Esophagus mucosa (tissue), 1 donor: ENCODE results near the gene DGKH. TPM values are rescaled to one million over a fixed set of nuclear protein-coding genes. Genes with fewer than 3 reads are reported as not detected.
A peak's percentile ranks its signal among the peaks of the same experiment; 100 is the strongest.
"Not testable (repeated sequence)": the region's sequence is repeated elsewhere in the genome, so short reads cannot be mapped to it uniquely, and the experiment has no call there.

Source experiments
- ATAC-seq: fragments of 200-7000 bp; cut with Tn5 transposase; one replicate; pipeline ENCODE4 v1.9.1; 2020
- total RNA-seq: library from RNA; stranded (reverse); gene quantifications from one replicate; pipeline ENCODE4 v1.2.4, GENCODE V29; 2023
- donor health status: DM: yes; HTN: yes; CAD: no.

The DGKH gene
- total RNA-seq, 1 donor from 2014 or later = 15.9 TPM

DNA sequence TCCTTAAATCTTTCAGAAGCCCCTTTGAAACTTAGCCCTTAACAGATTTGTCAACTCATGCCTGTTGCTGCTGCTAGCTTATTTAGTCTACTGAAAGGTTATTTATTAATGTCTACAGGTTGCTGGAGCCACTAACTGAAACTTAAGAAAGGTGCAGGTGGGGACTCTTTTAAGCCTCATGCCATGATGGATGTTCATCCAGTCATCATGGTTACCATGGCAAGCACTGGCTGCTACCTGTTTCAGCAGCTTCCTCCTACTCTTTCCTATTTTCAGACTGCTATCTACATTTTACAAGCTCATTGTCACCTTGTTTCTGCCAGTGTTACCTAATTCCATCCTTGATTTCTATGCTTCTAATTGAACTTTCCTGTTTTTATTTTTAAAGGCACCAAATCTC is 27.1 kb downstream of the DGKH start:
- no peak for ATAC-seq

DNA sequence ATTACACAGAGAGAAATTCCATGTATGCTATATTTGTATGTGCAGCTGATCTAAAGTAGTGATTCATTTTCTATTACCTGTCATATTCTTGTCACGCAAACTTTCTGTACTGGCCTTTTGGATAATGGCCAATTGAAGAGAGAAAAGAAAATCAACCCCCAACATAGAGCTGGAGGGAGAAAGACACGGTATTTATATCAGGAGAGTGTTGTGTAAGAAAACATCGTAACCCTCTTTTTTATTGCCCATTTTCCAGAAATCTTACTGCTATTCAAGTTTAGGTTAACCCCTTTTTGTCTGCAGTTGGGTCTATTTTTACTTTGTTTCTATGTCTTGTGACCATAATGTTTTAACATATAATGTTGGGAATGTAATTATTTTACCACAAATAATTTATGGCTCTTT is 27.9 kb downstream of the DGKH start:
- no peak for ATAC-seq

DNA sequence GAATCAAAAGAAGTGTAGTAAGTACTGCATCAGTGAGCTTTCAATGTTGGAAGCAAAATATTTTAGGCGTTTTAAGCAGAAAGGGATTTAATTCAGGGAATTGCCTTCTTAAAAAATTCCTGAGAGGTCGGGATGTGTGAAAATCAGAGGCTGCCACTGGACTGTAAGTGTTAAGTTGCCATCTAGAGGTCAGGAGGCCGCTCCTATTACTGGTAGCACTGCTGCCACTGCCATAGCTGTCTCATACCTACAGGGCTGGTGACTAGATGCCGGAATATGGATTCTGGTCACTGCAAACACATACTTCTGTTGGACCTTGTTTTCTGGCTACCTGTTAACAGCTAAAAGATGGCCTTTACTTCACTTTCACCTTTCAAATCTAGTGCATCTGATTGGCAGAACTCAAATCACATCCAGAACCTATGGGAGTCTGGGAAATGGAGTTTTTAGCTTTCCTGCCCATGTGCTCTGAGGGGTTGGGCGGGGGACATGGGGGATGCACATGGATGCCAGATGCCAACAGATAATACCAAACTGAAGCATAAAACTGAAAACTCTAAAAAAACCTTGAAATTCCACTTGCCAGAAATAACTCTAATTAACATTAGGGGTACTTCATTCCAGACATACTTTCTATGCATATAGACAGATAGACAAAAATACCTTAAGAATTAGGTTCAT is 29.8 kb downstream of the DGKH start:
- no peak for ATAC-seq

DNA sequence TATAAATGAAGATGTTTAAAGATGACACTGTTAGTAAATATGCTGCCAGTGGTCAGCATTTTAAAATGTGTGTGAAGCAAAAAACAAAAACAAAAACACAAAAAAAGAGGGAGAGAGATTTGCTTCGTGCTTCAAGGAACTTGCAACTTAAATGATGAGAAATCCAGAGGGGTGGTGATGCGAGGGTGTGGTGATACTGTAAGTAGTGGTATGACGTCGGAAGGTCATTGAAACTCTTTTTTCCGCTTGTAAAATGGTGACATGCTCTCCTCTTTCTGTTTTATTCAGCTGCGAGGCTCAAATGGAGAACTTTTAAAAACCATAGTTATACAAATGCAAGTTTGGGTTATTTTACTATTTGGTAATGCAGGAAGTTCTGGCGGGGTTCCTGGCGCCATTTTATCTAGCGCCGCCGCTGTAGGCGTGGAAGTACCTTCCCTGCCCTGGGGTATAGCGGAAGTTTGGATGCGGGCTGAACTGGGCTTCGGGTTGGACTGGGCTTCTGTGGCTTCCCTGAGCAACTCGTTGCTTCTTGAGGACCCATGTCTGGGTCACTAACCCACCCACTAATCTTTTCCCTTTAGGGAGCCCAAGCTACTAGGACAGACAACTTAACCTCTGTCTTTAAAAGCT is 34.8 kb downstream of the DGKH start:
- ATAC-seq = no peak

DNA sequence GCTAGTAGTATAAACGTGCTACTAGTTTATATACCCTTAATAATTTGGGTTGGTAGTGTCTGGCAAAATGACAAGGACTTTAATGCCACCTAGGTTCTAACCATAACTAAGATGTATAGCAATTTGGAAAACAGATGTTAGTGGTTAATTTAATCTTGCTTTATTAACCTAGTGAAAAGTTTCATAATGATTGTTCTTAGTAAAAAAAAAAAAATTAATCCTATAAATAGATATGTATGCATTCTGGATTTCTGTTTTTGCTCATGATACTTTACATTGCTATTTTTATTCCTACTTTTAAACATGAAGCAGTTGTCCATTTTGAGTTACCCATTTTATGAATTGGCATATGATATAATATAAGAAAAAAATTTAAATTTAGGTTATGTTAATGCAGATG is 36.3 kb downstream of the DGKH start:
- ATAC-seq = no peak

DNA sequence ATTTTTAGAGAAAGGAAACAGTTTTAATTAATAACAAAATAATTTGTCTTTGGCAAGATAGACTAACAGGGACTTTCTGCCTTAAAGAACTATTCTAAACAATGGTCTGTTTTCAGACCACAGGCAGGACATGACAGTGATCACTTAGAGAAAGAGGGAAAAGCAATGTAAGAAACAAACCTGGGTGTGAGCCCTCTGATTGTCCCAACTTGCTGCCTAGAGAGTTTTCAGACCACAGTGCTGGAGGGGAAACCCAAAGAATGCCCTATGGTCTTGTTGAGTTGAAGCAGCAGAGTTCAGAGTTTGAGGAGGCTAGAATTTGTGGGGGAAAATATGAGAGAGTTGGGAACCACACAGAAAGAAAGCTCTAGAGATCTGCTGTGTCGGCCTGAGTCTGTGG is 38.1 kb downstream of the DGKH start:
- ATAC-seq = no peak

DNA sequence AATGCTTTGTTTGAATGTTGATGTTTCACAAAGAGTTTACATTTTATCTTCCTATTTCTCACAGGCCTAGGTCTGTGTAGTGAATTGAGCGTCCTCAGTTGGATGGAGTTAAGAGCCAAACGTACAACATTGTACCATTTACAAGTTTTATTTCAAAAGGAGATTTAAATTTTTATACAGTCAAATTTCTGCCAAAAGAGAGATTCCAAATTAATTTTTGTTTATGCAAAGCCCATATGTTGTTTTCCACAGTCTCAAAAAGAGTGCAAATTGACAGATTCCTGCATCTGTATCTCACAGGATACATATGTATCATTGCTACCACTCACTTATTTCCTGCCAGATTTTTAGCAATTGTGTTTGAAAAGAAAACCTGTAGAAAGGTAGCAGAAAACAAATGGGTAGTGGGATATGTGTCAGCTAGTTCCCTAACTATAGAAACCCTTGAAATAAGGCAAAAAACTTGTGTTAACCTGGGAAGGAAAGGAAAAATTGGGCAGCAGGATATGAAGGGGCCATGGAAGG is 46.1 kb downstream of the DGKH start:
- ATAC-seq = no peak

DNA sequence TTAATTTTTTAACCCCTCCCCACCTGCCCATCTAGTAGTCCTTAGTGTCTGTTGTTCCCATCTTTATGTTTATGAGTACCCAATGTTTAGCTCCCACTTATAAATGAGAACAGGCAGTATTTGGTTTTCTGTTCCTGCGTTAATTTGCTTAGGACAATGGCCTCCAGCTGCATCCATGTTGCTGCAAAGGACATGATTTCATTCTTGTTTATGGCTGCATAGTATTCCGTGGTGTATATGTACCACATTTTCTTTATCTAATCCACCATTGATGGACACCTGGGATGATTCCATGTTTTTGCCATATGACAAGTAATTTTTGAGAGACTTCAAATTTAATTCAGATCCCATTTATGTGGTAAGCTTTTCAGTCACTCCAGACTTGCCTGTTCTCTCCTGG is 47.8 kb downstream of the DGKH start:
- not testable (repeated sequence) for ATAC-seq

DNA sequence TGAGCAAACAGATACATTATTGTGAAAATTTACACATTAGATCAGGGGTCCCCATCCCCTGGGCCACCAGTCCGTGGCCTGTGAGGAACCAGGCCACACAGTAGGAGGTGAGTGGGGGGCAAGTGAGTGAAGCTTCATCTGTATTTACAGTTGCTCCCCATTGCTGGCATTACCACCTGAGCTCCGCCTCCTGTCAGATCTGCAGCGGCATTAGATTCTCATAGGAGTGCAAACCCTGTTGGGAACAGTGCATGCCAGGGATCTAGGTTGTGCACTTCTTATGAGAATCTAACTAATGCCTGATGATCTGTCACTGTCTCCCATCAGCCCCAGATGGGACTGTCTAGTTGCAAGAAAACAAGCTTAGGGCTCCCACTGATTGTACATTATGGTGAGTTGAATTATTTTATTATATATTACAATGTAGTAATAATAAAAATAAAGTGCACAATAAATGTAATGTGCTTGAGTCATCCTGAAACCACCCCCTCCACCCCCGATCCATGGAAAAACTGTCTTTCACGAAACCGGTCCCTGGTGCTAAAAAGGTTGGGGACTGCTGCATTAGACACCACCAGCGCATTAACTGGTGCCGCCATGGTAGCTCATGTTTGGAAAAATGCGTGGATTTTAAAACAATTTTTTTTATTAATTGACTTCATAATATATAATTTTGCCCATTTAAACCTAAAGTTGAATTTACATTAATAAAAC is 51.7 kb downstream of the DGKH start:
- ATAC-seq = no peak

DNA sequence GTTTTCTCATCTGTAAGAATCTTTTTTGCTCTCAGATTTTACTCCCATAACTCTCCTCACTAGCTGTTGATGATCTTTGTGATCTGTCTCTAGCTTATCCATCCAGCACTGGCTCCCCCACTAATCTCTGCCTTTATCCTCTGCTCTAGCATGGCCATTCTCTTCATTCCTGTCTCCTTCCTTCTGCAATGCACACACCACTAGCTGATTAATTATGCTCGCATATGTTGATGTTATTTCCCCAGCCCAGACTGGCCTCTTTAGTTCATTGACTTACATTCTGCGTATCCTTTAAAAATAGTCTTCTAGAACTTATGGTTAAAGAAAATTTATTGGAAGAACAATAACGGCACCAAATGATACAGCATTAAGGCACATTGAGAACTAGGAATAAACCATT is 52.5 kb downstream of the DGKH start:
- no peak for ATAC-seq

DNA sequence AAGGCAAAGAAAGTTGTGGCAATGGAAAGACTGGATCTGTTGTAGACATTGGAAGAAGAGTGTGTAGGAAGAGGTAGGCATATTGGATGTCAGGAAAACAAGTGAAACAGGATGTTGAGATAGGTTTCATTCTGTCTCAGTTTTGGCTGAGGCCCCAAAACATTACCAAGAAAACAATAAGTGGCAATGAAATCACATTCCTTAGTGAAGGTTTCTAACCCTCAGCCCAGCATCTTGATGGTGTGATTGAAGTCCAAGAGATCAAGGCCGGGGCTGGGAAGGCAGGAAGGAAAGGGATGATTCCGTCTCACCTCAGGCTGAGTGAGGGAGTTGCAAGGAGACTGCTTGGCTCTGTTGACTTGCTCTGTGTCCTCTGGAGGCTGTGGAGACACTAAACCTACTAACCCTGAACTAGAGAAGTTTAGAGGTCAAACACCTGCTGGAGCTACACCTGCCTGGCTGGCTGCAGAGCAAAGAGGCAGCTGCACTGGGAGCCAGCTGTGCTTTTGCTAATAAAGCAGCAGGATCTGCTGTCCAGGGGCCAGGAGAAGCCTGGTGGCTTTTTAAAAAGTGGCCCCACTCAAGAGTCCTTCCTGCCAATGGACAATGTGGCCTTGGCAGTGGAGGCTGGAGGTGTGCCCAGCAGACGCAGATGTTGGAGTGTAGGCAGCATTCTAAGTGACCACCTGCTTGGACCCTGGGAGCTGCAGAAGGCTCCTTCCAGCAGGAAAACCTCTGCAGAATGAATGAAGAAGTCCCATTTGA is 53.6 kb downstream of the DGKH start:
- no peak for ATAC-seq

DNA sequence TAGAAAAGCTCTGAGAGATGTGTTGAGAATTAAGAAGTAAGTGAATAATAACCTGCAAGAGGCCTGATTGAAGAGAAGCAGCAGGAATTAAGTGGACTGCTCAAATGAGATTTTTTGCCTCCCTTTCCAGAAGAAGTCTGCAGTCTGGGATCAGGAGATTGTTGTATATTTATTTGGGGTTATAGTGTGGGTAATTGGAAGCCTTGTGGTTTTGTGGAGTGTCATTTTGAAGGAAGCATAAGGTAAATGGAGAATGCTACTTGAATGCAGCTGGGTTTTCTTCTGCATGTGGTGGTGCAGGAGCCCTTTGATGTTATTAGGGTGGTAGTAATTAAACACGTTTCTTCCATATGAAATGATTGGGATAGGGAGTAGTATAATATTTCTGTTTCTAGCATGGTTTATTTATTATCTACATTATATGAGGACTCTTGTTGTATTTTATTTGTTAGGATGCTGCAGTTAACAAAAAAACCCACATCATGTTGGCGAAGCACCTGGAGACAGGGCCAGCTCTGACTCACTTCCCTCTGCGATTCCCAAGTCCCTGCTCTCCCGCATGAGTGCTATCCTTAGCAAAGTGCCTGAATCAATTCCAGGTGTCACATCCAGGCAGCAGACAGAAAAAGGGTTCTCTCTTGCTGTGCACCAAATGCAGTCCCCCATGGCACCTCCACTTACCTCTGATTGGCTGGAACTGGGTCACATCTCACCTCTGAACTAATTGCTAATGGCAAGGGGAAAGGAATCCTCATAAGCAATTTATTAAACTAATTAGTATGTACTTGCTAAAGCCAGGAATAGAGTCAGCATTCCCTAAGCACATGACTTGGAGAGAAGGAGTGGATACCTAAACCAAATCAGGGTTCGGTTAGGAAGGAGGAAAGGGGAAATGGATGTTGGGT is 54.8 kb downstream of the DGKH start:
- no peak for ATAC-seq

DNA sequence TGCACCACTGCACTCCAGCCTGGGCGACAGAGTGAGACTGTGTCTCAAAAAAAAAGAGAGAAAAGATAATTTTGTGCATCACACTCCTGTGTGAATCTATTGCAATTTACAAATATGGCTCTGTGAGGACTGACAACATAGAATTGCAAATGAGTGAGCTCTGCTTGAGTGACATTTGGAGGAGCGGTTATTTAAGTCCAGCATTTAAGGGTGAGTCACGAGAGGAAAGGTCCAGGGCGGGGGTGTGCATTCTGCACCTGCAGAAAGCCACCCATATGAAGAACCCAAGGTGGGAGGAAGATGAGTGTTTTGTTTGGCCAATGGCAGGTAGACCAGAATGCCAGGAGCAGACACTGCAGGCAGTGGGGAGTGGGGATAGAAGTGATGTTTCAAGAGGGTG is 58.5 kb downstream of the DGKH start:
- ATAC-seq = no peak

DNA sequence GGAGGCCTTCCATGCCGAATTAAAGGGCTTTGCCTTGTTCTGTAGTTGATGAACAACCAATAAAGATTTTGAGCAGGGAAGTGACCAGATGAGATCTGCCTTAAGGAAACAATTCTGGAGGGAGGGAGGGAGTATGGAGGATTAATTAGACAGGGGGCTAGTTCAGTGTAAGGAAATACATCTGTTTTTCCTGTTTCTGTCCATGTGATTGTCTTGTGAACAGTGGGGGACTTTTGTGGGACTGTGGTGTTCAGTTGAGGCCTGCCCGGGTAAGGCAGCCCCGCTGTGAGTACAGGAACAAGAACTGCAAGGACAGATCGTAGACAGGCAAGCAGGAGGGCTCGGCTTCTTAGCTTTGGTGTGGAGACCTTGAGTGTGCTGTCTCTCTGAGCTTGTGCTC is 59.0 kb downstream of the DGKH start:
- ATAC-seq = no peak

DNA sequence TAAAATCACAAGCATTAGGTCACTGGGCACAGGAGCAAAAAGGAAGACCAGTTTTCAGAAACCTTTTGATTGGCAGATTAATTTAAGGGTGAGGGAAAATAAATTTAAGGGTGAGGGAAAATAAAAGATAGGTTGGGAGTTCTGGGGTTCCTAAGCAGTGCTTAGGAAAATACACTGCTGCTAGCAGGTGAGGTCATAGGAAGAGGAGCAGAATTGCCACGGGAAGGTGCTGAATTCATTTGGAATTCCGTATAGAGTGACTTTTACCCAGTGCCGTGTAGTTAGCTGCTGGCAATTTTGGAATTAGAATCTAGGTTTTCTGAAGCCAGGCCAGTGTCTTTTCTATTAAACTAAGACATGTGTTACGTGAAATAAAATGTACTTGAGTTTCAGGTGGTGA is 59.8 kb downstream of the DGKH start:
- ATAC-seq = no peak

DNA sequence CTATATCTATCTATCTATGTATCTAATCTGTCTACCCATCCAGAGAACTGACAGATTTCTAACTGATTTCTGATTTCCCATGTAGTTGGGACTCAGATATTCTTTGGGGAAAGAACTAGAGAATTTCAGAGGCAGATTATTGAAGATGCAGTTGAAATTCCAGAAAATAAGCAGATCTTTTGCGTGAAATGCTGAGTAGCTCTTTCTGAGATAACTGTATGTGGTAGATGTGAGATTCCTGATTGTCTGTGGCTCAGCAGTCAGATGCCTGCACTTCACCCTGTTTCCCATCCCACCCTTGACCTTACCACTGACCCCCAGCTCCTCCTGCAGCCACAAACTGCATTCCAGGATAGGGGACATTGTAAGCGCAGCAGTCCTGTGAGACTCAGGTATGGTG is 61.5 kb downstream of the DGKH start:
- ATAC-seq = no peak

DNA sequence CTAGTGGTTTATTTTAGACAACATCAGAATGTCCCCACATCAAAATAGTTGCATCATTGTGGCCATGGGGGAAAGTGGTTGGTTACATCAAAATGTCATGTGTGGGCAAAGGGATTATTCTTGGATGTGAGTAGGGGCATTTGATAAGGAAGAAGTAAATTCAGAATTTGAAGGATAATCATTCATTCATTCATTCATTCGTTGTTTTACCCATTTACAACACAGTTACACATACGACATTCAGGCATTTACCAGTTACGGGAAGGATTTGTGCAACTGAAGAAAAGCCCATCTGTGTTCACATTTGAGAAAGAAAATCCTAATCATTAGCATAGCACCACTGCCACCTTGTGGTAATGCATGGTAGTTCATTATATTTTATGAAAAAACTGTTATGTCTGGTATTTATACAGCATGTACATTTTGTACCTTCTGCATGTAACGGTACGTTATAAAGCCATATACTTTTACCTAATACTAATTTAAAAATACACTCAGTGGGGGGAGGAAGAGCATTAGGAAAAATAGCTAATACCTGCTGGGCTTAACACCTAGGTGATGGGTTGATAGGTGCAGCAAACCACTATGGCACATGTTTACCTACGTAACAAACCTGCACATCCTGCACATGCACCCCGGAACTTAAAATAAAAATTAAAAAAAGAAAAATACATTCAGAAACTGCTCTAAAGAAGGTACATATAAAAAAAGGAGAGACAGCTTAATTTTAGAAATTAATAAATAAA is 62.1 kb downstream of the DGKH start:
- peak; percentile 60 for ATAC-seq

DNA sequence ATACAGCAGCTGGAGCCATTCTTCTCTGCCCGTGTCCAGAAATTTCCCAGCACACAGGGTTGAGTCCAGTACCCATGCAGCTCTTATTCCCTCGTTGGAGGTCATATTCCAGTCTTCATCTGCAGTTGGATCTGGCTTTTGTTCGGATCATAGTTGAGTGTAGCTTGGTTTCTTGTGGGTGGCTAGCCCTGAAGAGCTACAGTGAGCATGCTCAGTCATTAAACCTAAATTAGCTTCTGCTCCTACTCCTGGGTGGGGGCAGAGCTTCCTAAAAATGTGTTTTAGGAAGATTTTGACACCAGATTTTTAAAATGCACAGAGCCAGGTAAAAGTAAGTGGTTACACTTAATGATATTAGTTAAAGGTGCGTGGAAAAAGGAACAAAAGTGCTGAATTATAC is 64.4 kb downstream of the DGKH start:
- ATAC-seq = no peak

DNA sequence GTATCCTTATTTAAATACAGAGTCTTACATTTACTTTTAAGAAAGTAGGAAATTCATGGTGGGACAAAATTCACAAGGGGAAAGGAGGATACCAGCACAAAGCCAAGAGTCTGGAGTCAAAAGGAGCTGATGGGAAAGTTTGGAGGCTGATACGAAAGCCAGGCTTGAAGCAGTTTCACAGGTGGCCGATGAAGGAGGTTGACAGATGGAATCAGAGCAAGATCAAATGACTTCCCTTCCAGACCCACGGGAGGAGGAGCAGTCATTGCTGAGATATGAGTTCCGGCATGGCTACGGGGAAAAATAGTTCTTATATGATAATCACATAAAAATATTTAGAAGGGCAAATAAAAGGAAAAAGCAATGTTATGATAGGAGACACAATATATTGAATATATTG is 65.0 kb downstream of the DGKH start:
- no peak for ATAC-seq

DNA sequence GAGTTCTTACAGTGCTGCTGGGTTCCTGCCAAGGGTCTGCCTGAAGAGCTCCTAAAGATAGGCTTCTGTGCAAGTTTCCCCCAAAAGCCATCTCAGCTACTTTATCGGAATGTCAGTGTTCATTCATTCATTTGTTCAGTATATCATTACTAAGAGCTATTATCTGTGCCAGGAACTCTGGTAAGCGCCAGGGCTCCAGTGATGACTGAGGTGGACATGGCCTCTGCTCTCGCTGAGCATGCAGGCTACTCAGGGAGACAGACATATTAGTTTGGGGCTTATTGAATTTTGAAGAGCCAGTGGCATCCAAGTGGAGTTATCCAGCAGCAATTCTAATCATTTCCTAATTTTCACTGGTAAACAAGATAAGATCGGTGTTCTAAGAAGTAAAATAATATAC is 65.8 kb downstream of the DGKH start:
- ATAC-seq = no peak

DNA sequence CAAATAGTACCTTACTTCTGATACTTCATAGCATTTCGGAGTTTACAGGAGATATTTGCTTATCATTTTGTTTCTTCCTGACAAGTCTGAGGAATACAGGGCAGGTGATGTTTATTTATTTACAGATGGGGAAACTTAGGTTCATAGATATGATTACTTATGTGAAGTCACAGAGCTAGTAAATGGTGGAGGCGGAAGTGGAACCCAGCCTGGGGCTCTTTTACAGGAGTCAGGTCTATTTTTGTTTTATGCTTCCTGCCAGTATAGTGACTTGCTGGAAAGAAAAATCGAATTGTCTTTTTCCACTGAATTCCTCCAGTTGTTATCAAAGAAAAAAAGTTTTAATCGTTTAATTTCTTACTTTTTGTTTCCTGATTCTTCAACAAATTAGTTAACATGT is 66.5 kb downstream of the DGKH start:
- ATAC-seq = no peak
